Tibial nerve (tissue), 4 donors: ENCODE results near the gene RPS6KA5. TPM values are rescaled to one million over a fixed set of nuclear protein-coding genes. Genes with fewer than 3 reads are reported as not detected.
"Not testable (repeated sequence)": the region's sequence is repeated elsewhere in the genome, so short reads cannot be mapped to it uniquely, and the experiment has no call there.

Experiments used
- DNase-seq, 2 donors: peaks; one replicate each; pipeline ENCODE4 v3.0.0-alpha.2; 2019; ENCODE audit warnings: low spot score in 2 of 2
- H3K27ac ChIP-seq, 4 donors: fragments of 200-600 bp; sonication (generic) in 3 of 4; one replicate each; pipeline ENCODE4 v1.5.1; 2017 to 2019; ENCODE audit warnings: mild to moderate bottlenecking in 1 of 4
- H3K27me3 ChIP-seq, 2 donors: fragments of 200-600 bp; sonication (generic) in 1 of 2; one replicate each; pipeline versions ENCODE4 v1.5.1 to v1.6.0; 2017 to 2019
- H3K36me3 ChIP-seq, 3 donors: fragments of 200-600 bp; sonication (generic); one replicate each; pipeline ENCODE4 v1.5.1; 2018 to 2019
- H3K4me1 ChIP-seq, 4 donors: fragments of 200-600 bp; sonication (generic) in 3 of 4; one replicate each; pipeline ENCODE4 v1.5.1; 2017 to 2019
- H3K4me3 ChIP-seq, 4 donors: fragments of 200-600 bp; sonication (generic) in 3 of 4; one replicate each; pipeline ENCODE4 v1.5.1; 2017 to 2019; ENCODE audit warnings: mild to moderate bottlenecking in 1 of 4, moderate library complexity in 1 of 4
- H3K9me3 ChIP-seq, 4 donors: fragments of 200-600 bp; sonication (generic) in 3 of 4; one replicate each; pipeline ENCODE4 v1.5.1; 2017 to 2019
- CTCF ChIP-seq, 5 experiments: fragments of 200-600 bp in 3 of 5; fragments of 450-650 bp in 2 of 5; sonication (generic) in 3 of 5; IDR thresholded peaks; one replicate each; pipeline ENCODE4 v1.5.1; 2016 to 2019; ENCODE audit warnings: antibody characterized with exemption in 5 of 5, mild to moderate bottlenecking in 3 of 5, moderate library complexity in 2 of 5
- EP300 ChIP-seq, 2 donors: sonication (generic); formaldehyde crosslinking; IDR thresholded peaks; one replicate each; pipeline ENCODE4 v1.6.1; 2017; ENCODE audit warnings: antibody characterized with exemption in 2 of 2, mild to moderate bottlenecking in 1 of 2
- POLR2A ChIP-seq, 2 donors: fragments of 450-650 bp; IDR thresholded peaks; one replicate each; pipeline ENCODE4 v1.6.1; 2017; ENCODE audit warnings: antibody characterized with exemption in 2 of 2, mild to moderate bottlenecking in 2 of 2, moderate library complexity in 2 of 2
- whole genome bisulfite sequencing, 2 donors: methylation state at CpG; one replicate each; pipeline ENCODE4 v1.1.5; 2018; 5-methylcytosine and 5-hydroxymethylcytosine counted together
- total RNA-seq, 4 donors: library from RNA; depleted of rRNA; stranded (reverse); fragments of >200 nt; gene quantifications; one replicate each; pipeline ENCODE4 v1.1.0, GENCODE V29; 2016

The RPS6KA5 gene
- total RNA-seq, 4 donors from 2014 or later, result 8.4 to 12.7 (median 10.1) TPM

- peaks cover 0 to 8% (median 0%) of the 10 kb centered on the region in 4 donors for H3K9me3 ChIP-seq
- 67 to 71% methylated on average over 17 of the region's 17 CpGs for WGBS, 2 donors
- no peaks in the 10 kb centered on the region for H3K36me3 ChIP-seq
- H3K4me3 ChIP-seq, result peak overlapping the region; percentile 24 to 55 (median 36)
- peak overlapping the region; percentile 65 to 91 (median 82) for H3K27ac ChIP-seq
- H3K4me1 ChIP-seq, result peaks cover 0 to 14% (median 4%) of the 10 kb centered on the region in 4 donors
- no peaks in the 10 kb centered on the region for H3K27me3 ChIP-seq
- DNase-seq, result no peak
- no peak for TF ChIP-seq EP300 (IDR thresholded peaks at IDR 0.05)
- no peak for TF ChIP-seq POLR2A (IDR thresholded peaks at IDR 0.05)
- no peak for TF ChIP-seq CTCF (IDR thresholded peaks at IDR 0.05)
Observed at GRCh38 chr14:90828642-90829487, 231.6 kb downstream of the RPS6KA5 start.

- H3K9me3 ChIP-seq, result peaks cover 0 to 16% (median 0%) of the 10 kb centered on the region in 4 donors
- H3K4me3 ChIP-seq, result peak overlapping the region; percentile 24 to 55 (median 36)
- no peaks in the 10 kb centered on the region for H3K36me3 ChIP-seq
- TF ChIP-seq POLR2A (IDR thresholded peaks at IDR 0.05), result peak; percentile 34 to 66
- TF ChIP-seq EP300 (IDR thresholded peaks at IDR 0.05), result peak in 1 of 2 donors; percentile 90
- no peak for TF ChIP-seq CTCF (IDR thresholded peaks at IDR 0.05)
- peak overlapping the region; percentile 65 to 91 (median 82) for H3K27ac ChIP-seq
- H3K4me1 ChIP-seq, result peaks cover 0 to 14% (median 4%) of the 10 kb centered on the region in 4 donors
- peak; percentile 88 to 90 for DNase-seq
- WGBS, 2 donors, result 2% methylated on average over 17 to 42 of the region's 42 CpGs
- no peaks in the 10 kb centered on the region for H3K27me3 ChIP-seq
Observed at GRCh38 chr14:90827919-90828610, 232.4 kb downstream of the RPS6KA5 start.

- H3K36me3 ChIP-seq, result not testable (repeated sequence)
- 77 to 78% methylated on average over 4 of the region's 4 CpGs for WGBS, 2 donors
Observed at GRCh38 chr14:90823542-90823941, 236.9 kb downstream of the RPS6KA5 start.

GRCh38 chr14:90820958-90821357 is 239.5 kb downstream of the RPS6KA5 start:
- TF ChIP-seq POLR2A (IDR thresholded peaks at IDR 0.05), result no peak
- no peak for TF ChIP-seq CTCF (IDR thresholded peaks at IDR 0.05)
- no peak for TF ChIP-seq EP300 (IDR thresholded peaks at IDR 0.05)

More at GRCh38 chr14:90823542-90823941, 236.9 kb downstream of the RPS6KA5 start:
- not testable (repeated sequence) for DNase-seq, H3K27ac ChIP-seq, H3K27me3 ChIP-seq, H3K4me1 ChIP-seq, H3K4me3 ChIP-seq
- H3K9me3 ChIP-seq, result peaks cover 0 to 23% (median 0%) of the 10 kb centered on the region in 4 donors

GRCh38 chr14:90819734-90820393 is 240.6 kb downstream of the RPS6KA5 start:
- no peak for DNase-seq
- no peaks in the 10 kb centered on the region for H3K36me3 ChIP-seq
- H3K9me3 ChIP-seq, result peaks cover 0 to 23% (median 0%) of the 10 kb centered on the region in 4 donors
- H3K27me3 ChIP-seq, result no peaks in the 10 kb centered on the region
- TF ChIP-seq CTCF (IDR thresholded peaks at IDR 0.05), result no peak
- TF ChIP-seq POLR2A (IDR thresholded peaks at IDR 0.05), result no peak
- TF ChIP-seq EP300 (IDR thresholded peaks at IDR 0.05), result no peak
- 87 to 96% methylated on average over 3 to 5 of the region's 5 CpGs for WGBS, 2 donors
- H3K4me1 ChIP-seq, result peaks cover 0 to 14% (median 7%) of the 10 kb centered on the region in 4 donors
- no peak overlapping the region for H3K27ac ChIP-seq
- no peak overlapping the region for H3K4me3 ChIP-seq

More at GRCh38 chr14:90820958-90821357, 239.5 kb downstream of the RPS6KA5 start:
- no peaks in the 10 kb centered on the region for H3K27me3 ChIP-seq
- no peak overlapping the region for H3K27ac ChIP-seq
- H3K9me3 ChIP-seq, result peaks cover 0 to 23% (median 0%) of the 10 kb centered on the region in 4 donors
- H3K36me3 ChIP-seq, result no peaks in the 10 kb centered on the region
- H3K4me1 ChIP-seq, result peaks cover 0 to 6% (median 0%) of the 10 kb centered on the region in 4 donors
- WGBS, 2 donors, result 54 to 60% methylated on average over 11 of the region's 11 CpGs
- no peak overlapping the region for H3K4me3 ChIP-seq
- no peak for DNase-seq
